GM21825 (cell line): ENCODE results near the gene TGM5.
"Not testable (repeated sequence)": the region's sequence is repeated elsewhere in the genome, so short reads cannot be mapped to it uniquely, and the experiment has no call there.

Experiments
- ATAC-seq: cut with Tn5 transposase; IDR thresholded peaks from one replicate; pipeline ENCODE4 v1.9.1; 2021; ENCODE audit warnings: mild to moderate bottlenecking, moderate library complexity; ENCODE audit not compliant: unreplicated experiment

TGM5 gene

DNA sequence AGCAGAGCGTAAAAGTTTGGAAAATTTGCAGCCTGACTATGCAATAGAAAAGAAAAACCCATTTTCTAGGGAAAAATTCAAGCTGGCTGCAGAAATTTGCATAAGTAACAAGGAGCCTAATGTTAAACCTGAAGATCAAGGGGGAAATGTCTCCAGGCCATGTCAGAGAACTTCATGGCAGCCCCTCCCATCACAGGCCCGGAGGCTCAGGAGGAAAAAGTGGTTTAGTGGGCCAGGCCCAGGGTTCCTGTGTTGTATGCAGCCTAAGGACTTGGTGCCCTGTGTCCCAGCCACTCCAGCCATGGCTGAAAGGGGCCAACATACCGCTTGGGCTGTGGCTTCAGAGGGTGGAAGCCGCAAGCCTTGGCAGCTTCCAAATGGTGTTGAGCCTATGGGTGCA is 68.2 kb downstream of the TGM5 start:
- not testable (repeated sequence) for ATAC-seq

DNA sequence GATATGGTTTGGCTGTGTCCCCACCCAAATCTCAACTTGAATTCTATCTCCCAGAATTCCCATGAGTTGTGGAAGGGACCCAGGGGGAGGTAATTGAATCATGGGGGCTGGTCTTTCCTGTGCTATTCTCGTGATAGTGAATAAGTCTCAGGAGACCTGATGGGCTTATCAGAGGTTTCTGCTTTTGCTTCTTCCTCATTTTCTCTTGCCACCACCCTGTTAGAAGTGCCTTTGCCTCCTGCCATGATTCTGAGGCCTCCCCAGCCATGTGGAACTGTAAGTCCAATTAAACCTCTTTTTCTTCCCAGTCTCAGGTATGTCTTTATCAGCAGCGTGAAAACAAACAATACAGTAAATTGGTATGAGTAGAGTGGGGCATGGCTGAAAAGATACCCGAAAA is 69.0 kb downstream of the TGM5 start:
- not testable (repeated sequence) for ATAC-seq

DNA sequence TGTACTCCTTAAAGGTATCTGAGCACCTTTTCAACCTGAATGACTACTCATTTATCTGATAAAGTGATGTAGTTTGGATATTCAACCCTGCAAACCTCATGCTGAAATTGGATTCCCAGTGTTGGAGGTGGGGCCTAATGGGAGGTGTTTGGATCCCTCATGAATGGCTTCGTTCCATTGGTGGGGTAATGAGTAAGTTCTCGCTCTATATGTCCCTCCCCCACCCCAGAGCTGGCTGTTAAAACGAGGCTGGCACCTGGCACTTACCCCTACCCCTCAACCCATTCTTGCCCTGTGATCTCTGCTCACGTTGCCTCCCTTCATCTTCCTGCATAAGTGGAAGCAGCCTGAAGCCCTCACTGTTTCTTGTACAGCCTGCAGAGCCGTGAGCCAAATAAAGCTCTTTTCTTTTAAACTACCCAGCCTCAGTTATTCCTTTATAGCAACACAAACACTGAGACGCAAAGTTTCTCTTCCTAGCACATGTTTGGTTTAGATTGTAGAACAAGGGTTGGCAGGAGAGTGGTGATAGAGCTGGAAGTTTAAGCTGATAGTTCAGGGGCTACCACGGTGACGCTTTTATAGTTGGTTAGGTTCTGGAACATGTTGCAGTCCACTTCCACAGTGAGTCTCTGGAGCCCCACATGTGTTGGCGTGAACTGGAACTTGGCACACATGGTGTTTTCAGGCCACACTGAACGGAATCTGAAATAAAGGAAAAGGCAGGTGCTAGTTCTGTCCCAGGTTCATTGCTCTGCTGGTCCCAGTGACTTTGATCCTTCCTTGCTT is 69.8 kb downstream of the TGM5 start:
- ATAC-seq = no peak

GRCh38 chr15:43194795-43195194 is 71.9 kb downstream of the TGM5 start:
- no peak for ATAC-seq

DNA sequence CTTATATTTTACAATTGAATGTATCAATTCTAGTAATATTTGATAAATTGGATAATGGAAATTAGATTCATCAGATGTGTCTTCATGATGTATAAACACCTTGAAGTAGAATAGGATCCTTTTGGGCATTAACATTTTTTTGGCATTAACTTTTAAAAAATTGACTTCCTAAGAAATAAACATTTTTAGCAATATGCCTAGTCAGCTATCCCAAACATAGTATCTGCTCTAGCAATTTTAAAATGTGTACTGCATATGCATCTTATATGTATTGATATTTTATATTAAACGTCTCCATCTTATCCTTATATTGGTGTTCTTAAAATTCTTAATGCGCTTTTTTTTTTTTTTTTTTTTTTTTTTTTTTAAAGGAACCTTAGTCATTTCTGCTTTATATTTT is 73.0 kb downstream of the TGM5 start:
- no peak for ATAC-seq

DNA sequence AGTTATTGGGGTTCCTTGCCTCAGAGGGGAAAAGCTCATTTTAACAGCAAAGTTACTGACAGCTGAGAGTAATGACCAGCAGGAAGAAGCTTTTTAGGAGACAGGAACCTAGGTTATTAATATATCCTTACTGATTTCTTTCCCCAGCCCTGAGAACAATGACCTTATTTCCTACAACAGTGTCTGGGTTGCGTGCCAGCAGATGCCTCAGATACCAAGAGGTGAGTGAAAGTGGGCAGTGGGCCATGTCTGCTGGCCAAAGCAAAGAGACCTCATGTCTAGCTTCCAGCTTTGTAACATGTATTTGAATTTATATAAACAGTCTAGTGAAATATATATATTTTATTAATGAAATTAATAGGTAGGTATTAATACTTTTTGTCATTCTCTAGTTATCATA is 76.5 kb downstream of the TGM5 start:
- no peak for ATAC-seq

DNA sequence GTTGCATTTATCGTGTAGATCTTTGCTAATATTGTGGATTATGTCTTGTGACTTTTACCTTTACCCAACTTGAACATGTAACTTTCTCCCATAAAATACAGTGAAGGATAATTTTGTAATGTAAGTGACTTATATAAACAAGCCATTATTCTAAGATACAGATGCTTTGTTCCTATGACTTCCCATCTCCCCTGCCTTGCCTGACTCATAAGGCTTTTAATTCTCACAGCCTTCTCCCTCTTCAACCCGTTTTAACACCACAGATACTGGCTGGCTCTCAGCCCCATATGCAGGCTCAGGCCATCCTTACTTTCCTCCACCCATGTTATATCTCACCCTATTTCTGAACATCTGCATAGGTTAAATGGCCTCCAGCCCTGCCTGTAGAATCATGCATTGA is 77.4 kb downstream of the TGM5 start:
- no peak for ATAC-seq

- no peak for ATAC-seq
Observed at GRCh38 chr15:43187544-43188155, 79.1 kb downstream of the TGM5 start.

DNA sequence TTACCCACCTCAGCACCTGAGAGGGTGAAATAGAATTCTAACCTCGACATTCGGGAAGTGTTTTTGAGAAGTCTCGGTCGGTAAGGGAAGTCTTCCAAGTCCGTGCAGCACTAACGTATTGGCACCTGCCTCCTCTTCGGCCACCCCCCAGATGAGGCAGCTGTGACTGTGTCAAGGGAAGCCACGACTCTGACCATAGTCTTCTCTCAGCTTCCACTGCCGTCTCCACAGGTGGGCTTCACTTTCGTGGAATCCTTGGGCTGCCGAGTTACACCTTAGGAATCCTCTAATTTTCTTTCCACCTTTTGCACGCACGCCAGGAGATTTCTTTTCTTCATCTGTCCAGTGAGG is 80.8 kb downstream of the TGM5 start:
- peak; percentile 10 for ATAC-seq

GRCh38 chr15:43185157-43186002 is 81.3 kb downstream of the TGM5 start, which contains the start of gene CCNDBP1:
Gene CCNDBP1 (plus strand): TSS chr15:43185403. CDS start chr15:43185499, 96 bp downstream.
- peak; percentile 93 for ATAC-seq

DNA sequence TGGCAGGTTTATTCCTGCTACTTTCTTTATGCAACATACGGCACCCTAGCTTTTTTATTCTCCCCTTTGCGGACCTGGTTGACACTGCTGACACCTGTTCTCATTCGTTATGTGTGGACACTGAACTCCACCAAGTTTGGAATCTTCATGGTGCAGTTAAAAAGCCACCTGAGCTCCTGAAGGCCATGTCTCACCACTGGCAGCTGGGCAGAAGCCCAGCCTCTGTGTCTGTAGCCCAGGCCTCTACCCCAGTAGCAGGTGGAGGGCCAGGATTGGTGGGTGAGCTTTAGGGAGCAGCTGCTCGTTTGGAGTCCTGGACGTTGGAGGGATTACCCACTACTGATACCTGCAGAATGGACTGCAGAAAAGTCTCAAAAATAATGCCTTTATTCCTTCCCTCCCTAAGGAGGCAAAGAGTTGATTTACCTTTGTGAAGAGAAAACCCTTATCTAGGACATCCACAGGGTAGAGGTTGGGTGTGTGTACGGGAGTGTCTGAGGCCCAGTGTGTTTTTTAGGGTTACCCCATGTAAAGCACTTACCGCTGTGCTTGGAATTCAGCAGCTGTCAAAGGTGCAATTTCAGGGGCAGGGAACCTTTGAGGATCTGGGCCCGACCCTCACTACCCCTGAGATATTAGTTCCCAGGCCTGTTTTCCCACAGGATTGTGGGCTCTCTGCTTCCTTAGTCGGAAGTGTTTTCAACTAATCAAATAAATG is 82.2 kb downstream of the TGM5 start:
- ATAC-seq = no peak

DNA sequence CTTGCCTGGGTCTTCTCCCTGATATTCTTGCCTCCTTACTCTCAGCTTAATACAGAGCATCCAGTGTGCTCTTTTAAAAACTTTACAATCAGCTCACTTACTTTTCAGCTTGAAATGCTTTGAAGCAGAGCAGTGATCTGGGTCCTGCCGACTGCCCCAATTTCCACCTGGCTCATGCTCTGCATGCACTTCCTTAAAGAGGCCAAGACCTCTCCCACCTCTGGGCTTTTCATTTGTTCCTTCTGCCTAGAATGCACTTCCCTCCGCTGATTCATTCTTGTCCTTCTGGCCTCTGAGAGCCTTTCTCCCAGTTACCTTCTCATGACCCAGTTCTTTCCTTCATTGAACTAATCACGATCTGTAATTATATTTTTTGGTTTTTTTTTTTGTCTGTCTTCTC is 83.5 kb downstream of the TGM5 start:
- ATAC-seq = no peak
